Fibroblast of lung (primary cell): ENCODE data around the gene INPP4A. TPM values are rescaled to one million over a fixed set of nuclear protein-coding genes. Genes with fewer than 3 reads are reported as not detected.

Experiments
- DNase-seq, 2 donors: peaks; one replicate each; pipeline versions ENCODE4 v3.0.0 to v3.0.0-alpha.2; 2010; ENCODE audit warnings: low read depth in 2 of 2
- H2AFZ ChIP-seq: 2 replicates; pipeline ENCODE4 v1.5.1; 2012; ENCODE audit warnings: low read length, control low read depth, inconsistent platforms
- H3K27ac ChIP-seq: 2 replicates; pipeline ENCODE4 v1.5.1; 2011; ENCODE audit warnings: low read length, control low read depth; ENCODE audit not compliant: insufficient read depth
- H3K27me3 ChIP-seq: 2 replicates; pipeline ENCODE4 v1.5.1; 2011; ENCODE audit warnings: mild to moderate bottlenecking, low read length; ENCODE audit not compliant: control insufficient read depth, insufficient read depth
- H3K36me3 ChIP-seq: 2 replicates; pipeline ENCODE4 v1.5.1; 2011; ENCODE audit warnings: low read length; ENCODE audit not compliant: control insufficient read depth, insufficient read depth
- H3K4me1 ChIP-seq: 2 replicates; pipeline ENCODE4 v1.5.1; 2011; ENCODE audit warnings: low read length; ENCODE audit not compliant: control insufficient read depth, insufficient read depth; ENCODE audit errors: extremely low read depth
- H3K4me2 ChIP-seq: 2 replicates; pipeline ENCODE4 v1.5.1; 2011; ENCODE audit warnings: low read length, control low read depth; ENCODE audit not compliant: insufficient read depth; ENCODE audit errors: extremely low read depth
- H3K4me3 ChIP-seq, 4 experiments: fragments of 200-600 bp in 1 of 4; sonication (generic) in 1 of 4; replicated peaks in 1 of 4; 2 replicates each; pipeline ENCODE4 v1.5.1; 2011 to 2016; ENCODE audit warnings: low read length in 4 of 4, low read depth in 3 of 4, mild to moderate bottlenecking in 3 of 4, control low read depth in 2 of 4, inconsistent platforms in 1 of 4, mixed read lengths in 1 of 4; ENCODE audit not compliant: insufficient read depth in 1 of 4; ENCODE audit errors: control extremely low read depth in 1 of 4
- H3K79me2 ChIP-seq: 2 replicates; pipeline ENCODE4 v1.5.1; 2012; ENCODE audit warnings: mild to moderate bottlenecking, low read length, inconsistent platforms; ENCODE audit not compliant: control insufficient read depth, insufficient read depth
- H3K9ac ChIP-seq: 2 replicates; pipeline ENCODE4 v1.5.1; 2011; ENCODE audit warnings: mild to moderate bottlenecking, low read length, control low read depth; ENCODE audit not compliant: insufficient read depth
- H3K9me3 ChIP-seq: 2 replicates; pipeline ENCODE4 v1.5.1; 2012; ENCODE audit warnings: low read depth, low read length; ENCODE audit not compliant: control insufficient read depth, insufficient read depth
- H4K20me1 ChIP-seq: 2 replicates; pipeline ENCODE4 v1.5.1; 2011; ENCODE audit warnings: low read length; ENCODE audit not compliant: control insufficient read depth, insufficient read depth; ENCODE audit errors: extremely low read depth
- CTCF ChIP-seq, 2 donors: IDR thresholded peaks in 1 of 2; conservative IDR thresholded peaks in 1 of 2; 1 replicate in 1 of 2; 2 replicates in 1 of 2; pipeline ENCODE4 v1.5.1; 2011 to 2012; ENCODE audit warnings: low read length in 2 of 2, control low read depth in 1 of 2, inconsistent platforms in 1 of 2, low read depth in 1 of 2, mild to moderate bottlenecking in 1 of 2
- EZH2 ChIP-seq: IDR thresholded peaks from 2 replicates; pipeline ENCODE4 v1.5.1; 2012; ENCODE audit warnings: low read length, control low read depth, mild to moderate bottlenecking; ENCODE audit errors: missing control alignments
- polyA plus RNA-seq, 2 donors: library from polyadenylated mRNA; depleted of rRNA in 1 of 2; stranded (reverse) in 1 of 2; unstranded in 1 of 2; fragments of >200 nt; gene quantifications; 2 replicates each; pipeline ENCODE4 v1.2.1, GENCODE V29; 2011 to 2012; ENCODE audit warnings: missing spikeins in 1 of 2
- total RNA-seq: library from RNA; depleted of rRNA; stranded (reverse); fragments of >200 nt; gene quantifications from 2 replicates; pipeline ENCODE4 v1.2.1, GENCODE V29; 2014

The INPP4A gene
- total and polyA plus RNA-seq, 2 donors (not counting 1 experiment from before 2014, with no cell fraction given): 10.2 to 26.1 TPM

GRCh38 chr2:98510322-98510662 lies 65.6 kb downstream of the INPP4A start:
- Histone ChIP-seq H3K4me2 (no peak overlapping the region), H3K4me3 (no peak overlapping the region), H3K27ac (no peak overlapping the region), H3K27me3 (no peaks in the 10 kb centered on the region), H3K79me2 (no peaks in the 10 kb centered on the region), H3K9me3 (no peaks in the 10 kb centered on the region), H2AFZ (no peak overlapping the region), H3K36me3 (no peaks in the 10 kb centered on the region), H3K4me1 (no peaks in the 10 kb centered on the region), H3K9ac (no peak overlapping the region), H4K20me1 (no peaks in the 10 kb centered on the region)
- DNase-seq: no peak
- TF ChIP-seq EZH2: no peak
- no peak for TF ChIP-seq CTCF (conservative IDR thresholded peaks at IDR 0.05 in 1 of 2, IDR thresholded peaks at IDR 0.05 in 1 of 2; ENCODE audit: low read depth in 1 of 2, low read length in 2 of 2)

GRCh38 chr2:98511981-98512380 lies 67.3 kb downstream of the INPP4A start:
- H3K27ac ChIP-seq: no peak overlapping the region
- TF ChIP-seq EZH2 (no peak), CTCF (conservative IDR thresholded peaks at IDR 0.05 in 1 of 2, IDR thresholded peaks at IDR 0.05 in 1 of 2; ENCODE audit: low read depth in 1 of 2, low read length in 2 of 2) (no peak)

GRCh38 chr2:98512699-98513098 lies 68.0 kb downstream of the INPP4A start:
- Histone ChIP-seq H2AFZ (no peak overlapping the region), H3K4me1 (peaks cover 6% of the 10 kb centered on the region), H3K4me3 (no peak overlapping the region), H3K4me2 (no peak overlapping the region), H3K9ac (no peak overlapping the region), H4K20me1 (no peaks in the 10 kb centered on the region), H3K27me3 (no peaks in the 10 kb centered on the region), H3K79me2 (no peaks in the 10 kb centered on the region), H3K9me3 (no peaks in the 10 kb centered on the region), H3K27ac (no peak overlapping the region), H3K36me3 (no peaks in the 10 kb centered on the region)
- DNase-seq: no peak
- TF ChIP-seq EZH2 (no peak), CTCF (conservative IDR thresholded peaks at IDR 0.05 in 1 of 2, IDR thresholded peaks at IDR 0.05 in 1 of 2; ENCODE audit: low read depth in 1 of 2, low read length in 2 of 2) (no peak)

More at GRCh38 chr2:98511981-98512380, 67.3 kb downstream of the INPP4A start:
- no peak for DNase-seq
- H3K79me2 ChIP-seq: no peaks in the 10 kb centered on the region
- no peak overlapping the region for H3K4me3 ChIP-seq
- H3K27me3 ChIP-seq: no peaks in the 10 kb centered on the region
- no peak overlapping the region for H3K9ac ChIP-seq
- H2AFZ ChIP-seq: no peak overlapping the region
- no peak overlapping the region for H3K4me2 ChIP-seq
- H4K20me1 ChIP-seq: no peaks in the 10 kb centered on the region
- no peaks in the 10 kb centered on the region for H3K4me1 ChIP-seq
- no peaks in the 10 kb centered on the region for H3K9me3 ChIP-seq
- H3K36me3 ChIP-seq: no peaks in the 10 kb centered on the region
